Measurements from ENCODE around the gene GPR143.
"Not testable (repeated sequence)": the region's sequence is repeated elsewhere in the genome, so short reads cannot be mapped to it uniquely, and the experiment has no call there.

Gene GPR143

DNA sequence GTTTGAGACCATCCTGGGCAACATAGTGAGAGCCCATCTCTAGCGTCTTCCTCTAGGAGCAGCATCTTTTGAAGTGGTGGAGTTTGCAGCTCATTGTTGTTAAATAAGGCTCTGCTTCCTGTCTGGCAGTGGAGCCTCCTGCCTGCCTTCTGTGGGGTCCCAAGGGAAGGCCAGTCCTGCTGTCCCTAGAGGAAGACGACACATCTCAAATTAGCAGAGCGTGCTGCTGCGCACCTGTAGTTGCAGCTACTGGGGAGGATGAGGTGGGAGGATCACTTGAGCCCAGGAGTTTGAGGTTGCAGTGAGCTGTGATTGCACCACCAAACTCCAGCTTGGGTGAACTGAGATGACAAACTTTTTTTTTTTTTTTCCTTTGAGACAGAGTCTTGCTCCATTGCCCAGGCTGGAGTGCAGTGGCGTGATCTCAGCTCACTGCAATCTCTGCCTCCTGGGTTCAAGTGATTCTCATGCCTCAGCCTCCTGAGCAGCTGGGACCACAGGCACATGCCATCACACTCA is 2.7 kb upstream of the GPR143 start:
- DNase-seq (ENCODE audit: low read depth): not testable (repeated sequence)

DNA sequence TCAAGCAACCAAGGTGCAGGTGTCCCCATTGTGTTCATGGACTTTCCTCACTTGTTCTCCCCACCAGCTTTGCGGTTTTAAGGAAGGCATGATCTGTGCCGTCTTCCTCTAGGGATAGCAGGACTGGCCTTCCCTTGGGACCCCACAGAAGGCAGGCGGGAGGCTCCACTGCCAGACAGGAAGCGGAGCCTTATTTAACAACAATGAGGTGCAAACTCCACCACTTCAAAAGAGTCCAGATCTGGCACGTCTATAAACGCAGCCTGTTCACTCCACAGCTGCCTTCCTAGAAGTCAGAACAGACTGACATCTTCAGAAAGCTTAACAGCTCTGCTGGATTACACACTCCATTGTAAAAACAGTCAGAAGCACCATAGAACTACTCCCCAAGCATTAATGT is 1.7 kb upstream of the GPR143 start:
- no peak for DNase-seq (ENCODE audit: low read depth)

DNA sequence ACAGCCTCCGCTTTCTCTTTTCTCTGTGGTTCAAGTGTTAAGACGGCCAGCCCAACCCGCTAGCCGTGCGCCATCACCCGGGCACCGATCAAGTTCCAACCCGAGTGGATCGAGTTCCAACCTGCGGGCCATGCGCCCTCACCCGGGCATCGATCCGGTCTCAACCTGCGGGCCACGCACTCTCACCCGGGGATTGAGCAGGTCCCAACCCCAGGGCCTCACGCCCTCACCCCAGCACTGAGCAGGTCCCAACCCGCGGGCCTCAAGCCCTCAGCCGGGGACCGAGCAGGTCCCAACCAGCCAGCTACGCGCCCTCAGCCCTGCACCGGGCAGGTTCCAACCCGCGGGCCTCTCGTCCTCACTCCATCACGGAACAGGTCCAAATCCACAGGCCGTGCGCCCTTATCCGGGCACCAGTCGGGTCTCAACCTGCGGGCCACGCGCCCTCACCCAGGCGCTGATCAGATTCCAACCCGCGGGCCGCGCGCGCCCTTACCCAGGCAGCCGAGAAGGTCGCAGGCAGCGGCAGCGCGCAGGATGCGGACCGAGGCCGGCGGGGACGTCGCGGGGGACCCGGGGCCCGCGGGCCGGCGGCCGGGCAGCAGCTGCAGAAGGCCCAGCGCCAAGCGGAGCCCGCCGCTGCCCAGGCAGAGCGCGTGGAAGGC is 443 bp downstream of the GPR143 start:
- DNase-seq (ENCODE audit: low read depth): no peak

DNA sequence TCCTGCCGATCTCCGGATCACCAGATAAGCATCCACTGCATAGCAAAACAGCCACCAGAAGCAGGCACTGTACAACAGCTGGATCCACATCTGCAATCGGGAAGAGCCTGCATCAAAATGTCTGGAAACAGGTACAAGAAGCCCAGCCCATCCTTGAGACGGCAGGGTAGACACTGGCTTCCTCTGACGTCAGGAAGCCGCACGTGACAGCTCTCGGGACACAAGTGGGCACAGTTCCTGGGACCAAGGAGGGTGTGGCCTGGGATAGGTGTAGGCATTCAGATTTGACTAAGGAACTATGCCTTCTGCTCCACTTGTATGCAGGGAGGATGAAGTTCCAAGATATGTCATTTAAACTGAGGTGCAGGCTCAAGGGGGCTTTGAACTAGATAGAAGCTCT is 6.3 kb downstream of the GPR143 start:
- DNase-seq (ENCODE audit: low read depth): no peak

DNA sequence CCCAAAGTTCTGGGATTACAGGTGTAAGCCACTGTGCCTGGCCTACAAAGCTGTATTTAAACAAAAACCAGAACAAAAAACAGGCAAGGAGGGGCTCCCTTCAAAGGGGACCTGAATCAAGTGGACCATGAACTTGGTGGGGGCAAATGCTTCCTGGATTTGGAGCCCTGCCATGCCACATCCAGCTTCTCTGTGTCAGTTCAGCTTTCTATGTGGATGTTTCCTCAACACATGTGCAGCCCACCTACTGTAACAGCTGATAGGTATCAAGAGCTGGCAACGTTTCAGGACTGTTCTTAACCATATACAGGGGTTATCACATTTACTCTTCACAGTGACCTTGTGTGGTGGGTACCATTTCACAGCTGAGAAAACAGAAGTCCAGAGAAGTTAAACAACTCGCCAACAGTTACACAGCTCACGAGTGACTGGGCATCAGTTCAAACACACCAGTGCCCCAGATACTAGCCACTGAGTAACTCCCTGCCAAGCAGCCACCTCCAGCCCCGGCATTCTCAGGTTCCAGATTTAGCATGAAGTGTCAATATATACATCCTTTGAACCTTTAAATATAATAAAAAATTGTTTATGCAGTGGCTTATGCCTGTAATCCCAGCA is 7.5 kb downstream of the GPR143 start:
- no peak for DNase-seq (ENCODE audit: low read depth)

DNA sequence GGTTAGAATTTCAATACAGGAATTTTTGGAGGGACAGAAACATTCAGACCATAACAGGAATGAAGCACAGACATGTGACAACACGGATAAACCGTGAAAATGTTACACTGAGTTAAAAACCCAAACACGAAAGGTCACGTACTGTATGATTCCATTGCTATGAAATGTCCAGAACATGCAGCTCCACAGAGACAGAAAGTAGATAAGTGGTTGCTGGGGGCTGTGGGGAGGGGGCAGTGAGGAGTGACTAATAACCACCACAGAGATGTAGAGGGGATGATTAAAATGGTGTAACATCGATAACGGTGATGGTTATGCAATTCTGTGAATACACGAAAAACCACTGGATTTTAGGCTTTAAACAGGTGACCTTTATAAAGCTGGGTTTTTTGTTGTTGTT is 8.3 kb downstream of the GPR143 start:
- no peak for DNase-seq (ENCODE audit: low read depth)

DNA sequence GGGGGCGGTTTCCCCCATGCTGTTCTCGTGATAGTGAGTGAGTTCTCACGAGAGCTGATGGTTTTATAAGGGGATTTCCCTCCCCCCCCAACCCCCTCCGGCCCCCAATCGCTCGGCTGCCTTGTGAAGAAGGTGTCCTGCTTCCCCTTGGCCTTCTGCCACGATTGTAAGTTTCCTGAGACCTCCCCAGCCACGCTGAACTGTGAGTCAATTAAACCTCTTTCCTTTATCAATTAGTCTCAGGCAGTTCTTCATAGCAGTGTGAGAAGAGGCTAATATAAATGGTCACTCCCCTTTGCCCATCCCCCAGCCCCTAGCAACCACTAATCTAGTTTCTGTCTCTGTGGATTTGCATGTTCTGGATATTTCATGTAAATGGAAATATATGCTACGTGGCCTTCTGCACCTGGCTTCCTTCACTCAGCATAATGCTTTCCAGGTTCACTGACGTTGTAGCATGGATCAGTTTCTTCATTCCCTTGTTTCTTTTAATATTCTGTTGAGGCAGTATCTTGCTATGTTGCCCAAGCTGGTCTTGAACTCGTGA is 16.4 kb downstream of the GPR143 start:
- no peak for DNase-seq (ENCODE audit: low read depth)

DNA sequence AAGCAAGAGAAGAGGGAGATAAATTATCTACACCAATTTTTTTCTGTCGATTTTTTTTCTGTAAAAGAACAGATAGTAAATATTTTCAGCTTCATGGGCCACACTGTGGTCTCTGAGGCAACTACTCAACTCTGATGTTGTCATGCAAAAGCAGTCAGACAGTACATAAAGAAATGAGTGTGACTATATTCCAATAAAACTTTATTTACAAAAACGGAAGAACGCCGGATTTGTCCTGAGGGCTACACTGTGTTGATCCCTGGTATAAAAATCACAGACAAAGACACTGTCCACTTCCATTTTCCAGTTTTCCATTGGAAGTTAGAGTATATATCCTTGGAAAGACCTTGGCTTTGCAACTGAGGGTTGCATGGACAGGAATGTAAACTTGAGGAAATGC is 18.0 kb downstream of the GPR143 start:
- no peak for DNase-seq (ENCODE audit: low read depth)

DNA sequence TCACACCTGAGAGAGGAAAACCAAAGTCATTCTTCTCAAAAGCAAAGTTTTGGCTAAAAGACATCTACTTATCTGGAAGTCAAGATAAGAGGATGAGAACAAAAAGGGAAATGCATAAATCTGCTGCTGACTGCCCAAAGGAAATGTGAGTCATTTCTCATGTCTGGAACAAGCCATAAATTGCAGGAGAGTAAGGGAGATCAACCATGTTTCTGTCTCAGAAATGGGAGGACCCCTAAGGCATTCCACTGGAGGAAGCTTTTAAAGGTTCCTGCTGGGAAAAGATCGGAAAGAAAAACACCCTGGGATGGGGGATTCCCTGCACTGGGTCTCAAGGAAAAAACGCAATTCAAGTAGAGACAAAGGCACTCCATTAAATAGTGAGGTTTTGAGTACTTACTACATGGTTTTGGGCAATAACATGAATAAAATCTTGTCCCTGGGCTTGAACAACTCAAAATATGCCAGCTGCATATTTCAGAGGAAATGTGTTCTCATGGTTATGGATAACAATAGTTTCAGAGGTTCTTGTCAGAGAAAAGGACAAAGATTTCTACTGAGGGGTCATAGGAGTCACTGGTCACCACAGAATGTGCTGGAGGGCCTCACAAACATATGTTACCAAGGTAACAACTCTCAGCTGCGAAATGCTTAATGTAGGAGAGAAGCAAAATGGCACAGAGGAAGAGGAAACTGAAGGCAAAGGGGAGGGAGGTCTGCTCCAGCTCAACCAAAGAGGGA is 19.3 kb downstream of the GPR143 start:
- DNase-seq (ENCODE audit: low read depth): no peak

DNA sequence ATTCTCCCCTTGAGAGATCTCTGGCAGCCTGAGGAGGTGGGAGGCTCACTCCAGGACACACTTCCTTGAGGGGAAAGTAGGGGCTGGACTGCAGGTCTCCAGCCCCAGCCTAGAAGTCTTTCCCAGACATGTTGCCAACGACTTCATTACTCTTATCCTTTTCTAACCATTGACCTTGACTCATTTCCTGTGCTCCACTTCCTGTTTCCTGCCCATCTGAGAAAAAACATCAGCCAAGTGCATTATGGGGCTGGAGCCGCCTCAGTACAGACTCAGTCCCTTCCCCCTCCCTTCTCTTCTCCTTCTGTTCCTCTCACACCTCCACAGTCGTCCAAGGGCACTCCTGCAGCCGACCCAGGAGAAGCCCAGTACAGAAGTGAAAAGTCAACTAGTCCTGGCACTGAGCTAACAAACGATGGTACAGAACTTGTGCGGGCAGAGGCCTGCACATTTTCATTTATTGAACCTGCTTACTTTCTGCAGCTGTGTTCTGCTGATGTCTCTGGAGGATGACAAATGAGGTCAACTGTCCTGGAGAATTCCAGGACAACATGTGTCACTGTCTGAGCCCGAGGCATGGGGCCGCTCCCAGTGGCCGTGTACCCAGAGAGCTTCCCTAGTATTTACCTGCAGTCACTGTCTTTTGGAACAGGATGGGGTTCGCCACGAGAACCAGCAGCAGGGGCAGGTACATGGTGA is 20.1 kb downstream of the GPR143 start:
- no peak for DNase-seq (ENCODE audit: low read depth)

DNA sequence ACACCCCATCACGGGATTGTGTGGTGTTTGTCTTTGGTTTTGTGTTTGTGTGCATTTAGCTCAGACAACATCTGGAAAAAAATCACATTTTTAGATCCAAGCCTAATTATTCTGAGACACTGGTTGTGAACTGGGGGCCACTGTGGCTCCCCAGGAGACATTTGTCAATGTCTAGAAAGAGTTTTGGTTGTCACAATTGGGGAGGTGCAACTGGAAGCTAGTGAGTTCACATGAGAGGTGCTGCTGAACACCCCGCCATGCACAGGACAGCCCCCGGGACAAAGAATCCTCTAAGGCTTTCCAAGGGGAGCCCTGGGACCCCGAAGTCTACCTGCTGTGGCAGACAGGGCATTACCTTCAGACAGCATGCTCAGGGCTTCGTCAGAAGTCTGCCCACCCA is 26.5 kb downstream of the GPR143 start:
- no peak for DNase-seq (ENCODE audit: low read depth)

DNA sequence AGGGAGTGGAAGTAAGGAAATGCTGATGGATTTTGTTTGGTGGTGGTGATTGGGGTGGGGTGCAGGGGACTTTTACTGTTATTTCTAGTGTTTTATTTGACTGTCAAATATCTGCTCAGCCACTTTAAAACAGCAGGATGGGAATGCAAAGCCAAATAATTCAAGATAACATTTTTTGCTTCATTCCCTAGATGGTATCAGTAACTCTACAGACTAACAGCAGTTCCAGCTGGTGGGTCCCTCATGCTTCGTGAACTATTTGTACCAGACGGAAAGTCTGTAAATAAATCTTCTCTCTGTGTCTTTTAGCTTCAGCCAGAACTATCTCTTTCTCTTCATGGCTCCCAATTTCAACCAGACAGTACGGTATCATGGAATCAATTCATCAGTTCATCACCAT is 27.5 kb downstream of the GPR143 start:
- no peak for DNase-seq (ENCODE audit: low read depth)

DNA sequence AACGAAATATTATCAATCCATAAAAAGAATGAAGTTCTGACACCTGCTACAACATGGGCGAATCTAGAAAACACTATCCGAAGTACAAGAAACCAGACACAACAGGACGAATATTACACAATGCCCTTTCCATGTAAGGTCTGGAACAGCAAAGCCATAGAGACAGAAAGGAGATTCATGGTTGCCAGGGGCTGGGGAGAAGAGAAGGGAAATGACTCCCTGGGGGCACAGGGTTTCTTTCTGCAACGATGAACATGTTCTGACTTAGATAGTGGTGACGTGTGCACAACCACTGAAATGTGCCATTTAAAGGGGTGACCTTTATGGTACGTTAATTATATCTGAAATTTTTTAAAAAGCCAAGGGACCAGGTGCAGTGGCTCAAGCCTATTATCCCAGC is 28.3 kb downstream of the GPR143 start:
- DNase-seq (ENCODE audit: low read depth): no peak

DNA sequence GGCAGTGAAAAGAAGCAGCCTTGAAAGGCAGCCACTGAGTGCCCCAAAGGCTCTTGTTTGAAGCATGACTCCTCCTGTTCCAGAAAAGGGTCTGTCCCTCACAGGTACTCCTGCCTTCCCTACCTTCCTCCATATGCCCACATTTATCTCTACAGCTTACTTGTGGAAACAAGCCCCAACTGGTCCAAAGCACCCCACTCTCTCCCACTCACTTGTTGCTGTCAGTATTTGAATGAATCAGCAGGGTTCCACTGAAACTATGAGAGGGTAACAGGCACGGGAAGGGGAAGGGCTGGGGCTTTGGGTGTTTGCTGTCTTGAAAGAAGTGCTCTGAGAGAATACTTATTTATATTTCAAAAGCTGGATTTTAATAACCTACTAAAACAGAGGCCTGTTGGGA is 34.9 kb downstream of the GPR143 start:
- no peak for DNase-seq (ENCODE audit: low read depth)

DNA sequence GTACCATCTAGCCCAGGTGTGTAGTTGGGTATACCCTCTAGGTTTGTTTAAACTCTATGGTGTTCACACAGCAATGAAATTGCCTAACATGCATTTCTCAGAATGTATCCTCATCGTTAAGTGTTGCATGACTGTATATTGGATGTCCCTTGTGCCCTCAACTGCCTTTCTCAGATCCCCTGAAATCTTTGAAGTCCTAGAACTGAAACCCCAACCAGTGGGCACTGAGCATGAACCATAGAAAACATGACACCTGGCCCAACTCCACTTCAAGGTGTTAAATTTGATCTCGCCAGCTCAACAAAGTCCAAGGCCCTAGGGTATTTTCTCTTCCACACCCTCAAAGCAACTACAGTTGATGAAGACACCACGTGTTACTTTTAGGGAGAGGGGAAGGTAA is 35.6 kb downstream of the GPR143 start:
- no peak for DNase-seq (ENCODE audit: low read depth)

DNA sequence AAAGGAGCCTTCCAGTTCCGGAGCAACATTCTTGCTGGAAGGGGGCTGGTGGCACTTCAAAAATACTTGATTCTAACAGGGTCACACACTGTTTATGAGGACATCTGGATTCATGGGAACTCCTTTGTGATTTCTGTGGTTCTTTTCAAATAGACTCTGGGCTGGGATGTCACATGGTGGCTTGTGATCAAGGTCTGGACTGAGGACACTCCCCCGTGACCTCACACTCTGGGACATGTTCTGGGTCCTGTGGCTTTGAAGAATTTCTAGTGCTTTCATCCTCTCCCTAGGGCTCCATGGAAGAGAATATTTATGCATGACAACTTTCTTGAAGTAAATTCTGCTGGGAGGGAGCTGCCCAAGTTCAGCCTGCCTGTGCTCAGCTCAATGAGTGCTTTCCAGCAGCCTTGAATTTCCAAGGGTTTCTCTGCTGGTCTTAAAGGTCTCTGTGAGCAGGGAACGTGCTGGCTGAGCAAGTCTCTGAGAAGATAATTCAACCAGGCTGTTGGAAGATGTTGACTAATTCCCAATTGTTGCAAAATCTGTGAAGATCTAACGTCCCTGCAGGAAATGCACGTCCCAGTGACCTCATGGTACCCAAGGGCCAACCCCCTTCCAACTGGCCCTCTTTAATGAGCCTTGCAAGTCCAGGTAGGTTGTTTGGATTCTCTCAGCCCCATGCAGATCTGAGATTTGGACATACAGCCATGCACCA is 36.3 kb downstream of the GPR143 start:
- no peak for DNase-seq (ENCODE audit: low read depth)

DNA sequence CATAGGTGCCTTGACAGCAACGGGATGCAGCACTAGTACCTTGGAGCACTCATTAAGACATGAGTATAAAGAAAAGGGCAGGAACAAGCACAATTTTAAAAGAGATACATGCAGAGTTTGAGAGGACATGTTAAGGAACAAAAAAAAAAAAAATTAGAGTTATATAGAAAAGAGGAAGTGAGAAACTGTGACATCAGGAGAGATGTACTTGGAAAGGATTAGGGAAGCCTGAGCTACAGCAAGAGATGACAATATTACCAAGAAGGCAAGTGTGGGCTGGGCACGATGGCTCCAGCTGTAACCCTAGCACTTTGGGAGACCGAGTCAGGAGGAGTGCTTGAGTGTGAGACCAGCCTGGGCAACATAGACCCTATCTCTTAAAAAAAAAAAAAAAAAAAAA is 37.4 kb downstream of the GPR143 start:
- DNase-seq (ENCODE audit: low read depth): no peak

DNA sequence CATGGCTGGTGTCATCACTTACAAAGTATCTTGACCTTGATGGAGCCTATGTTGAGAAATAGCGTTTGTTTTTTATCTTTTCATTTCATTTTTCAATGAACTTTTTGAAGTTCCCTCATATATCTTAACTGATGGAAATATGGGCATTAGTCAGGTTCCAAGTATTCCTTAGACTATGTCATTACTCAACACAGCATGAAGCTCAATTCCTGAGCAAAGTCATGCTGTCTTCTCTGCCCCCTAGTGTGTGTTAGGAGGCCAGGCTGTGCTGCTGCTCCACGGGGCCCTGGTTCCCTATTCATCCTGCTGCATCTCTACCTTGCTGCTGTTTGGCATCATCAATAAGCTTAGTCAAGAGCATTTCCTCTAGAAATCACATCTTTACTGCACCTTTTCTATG is 40.9 kb downstream of the GPR143 start:
- DNase-seq (ENCODE audit: low read depth): no peak

DNA sequence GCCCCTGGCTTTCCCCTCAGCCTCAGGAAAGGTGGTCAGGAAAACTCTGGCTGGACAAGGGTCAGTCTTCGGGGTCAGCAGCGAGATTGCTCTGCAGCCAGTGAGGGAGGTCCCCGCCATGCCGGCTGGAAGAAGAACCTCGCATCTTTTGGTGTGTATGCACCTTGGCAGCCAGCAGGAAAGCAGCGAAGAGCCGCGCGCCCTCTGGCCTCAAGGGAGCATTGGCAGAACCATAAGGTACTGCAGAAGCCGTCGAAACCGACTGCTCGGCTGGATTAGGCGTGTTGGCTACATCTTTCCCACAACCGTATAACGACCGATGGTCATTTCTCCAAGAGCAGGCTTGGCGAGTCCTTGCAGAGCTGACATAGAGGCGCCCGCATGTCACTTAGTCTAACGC is 48.3 kb downstream of the GPR143 start:
- DNase-seq (ENCODE audit: low read depth): no peak

DNA sequence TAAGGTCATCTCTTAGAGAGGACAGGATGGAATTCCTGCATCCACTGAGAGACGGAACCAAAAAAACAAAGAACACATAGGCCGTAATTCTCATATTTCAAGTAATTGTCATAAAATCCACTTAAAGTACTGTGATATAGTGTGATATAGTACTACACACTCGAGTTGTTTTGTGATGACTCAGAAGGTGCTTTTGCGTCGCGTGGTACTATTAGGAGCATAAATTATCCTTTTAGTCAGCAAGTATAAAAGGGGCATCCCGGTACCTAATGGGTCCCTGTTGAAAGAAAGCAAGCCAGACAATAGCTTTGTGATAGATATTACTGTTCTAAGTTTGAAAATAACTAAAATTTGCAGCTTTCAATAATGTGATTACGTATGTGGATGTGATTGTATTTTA is 55.3 kb downstream of the GPR143 start:
- DNase-seq (ENCODE audit: low read depth): no peak

DNA sequence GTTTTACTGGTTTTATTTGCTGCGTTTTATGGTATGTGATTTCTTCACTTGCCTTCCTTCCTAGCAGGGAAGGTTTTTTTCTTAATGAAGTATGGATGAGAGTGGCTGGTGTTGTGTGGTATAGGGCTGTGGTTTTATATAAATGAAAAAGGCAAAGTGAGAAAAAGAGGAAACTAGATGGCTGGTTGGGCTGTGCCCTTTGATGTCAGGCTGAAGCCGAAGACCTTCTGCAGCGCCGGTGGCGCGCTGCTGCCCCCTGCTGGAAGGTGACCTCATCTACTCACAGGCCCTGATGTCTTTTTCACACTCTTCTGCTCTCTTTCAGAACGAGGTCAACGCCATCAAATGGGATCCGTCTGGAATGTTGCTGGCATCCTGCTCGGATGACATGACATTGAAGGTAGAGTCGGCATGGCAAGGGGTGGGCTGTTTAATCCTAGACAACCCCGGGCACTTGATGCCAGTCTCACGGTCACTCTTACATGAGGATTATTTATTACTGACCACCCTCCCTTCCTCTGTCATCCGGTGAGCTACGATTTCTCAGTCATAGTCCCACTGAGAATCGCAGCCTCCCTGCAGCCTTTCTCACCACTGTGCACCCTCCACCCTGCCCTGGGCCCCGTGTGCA is 56.6 kb downstream of the GPR143 start:
- DNase-seq (ENCODE audit: low read depth): peak; percentile 72
